ENCODE measurements around the gene AJAP1. TPM values are rescaled to one million over a fixed set of nuclear protein-coding genes. Genes with fewer than 3 reads are reported as not detected.

Gene AJAP1
- total RNA-seq, 1 donor from 2014 or later, result 0.17 TPM

DNA sequence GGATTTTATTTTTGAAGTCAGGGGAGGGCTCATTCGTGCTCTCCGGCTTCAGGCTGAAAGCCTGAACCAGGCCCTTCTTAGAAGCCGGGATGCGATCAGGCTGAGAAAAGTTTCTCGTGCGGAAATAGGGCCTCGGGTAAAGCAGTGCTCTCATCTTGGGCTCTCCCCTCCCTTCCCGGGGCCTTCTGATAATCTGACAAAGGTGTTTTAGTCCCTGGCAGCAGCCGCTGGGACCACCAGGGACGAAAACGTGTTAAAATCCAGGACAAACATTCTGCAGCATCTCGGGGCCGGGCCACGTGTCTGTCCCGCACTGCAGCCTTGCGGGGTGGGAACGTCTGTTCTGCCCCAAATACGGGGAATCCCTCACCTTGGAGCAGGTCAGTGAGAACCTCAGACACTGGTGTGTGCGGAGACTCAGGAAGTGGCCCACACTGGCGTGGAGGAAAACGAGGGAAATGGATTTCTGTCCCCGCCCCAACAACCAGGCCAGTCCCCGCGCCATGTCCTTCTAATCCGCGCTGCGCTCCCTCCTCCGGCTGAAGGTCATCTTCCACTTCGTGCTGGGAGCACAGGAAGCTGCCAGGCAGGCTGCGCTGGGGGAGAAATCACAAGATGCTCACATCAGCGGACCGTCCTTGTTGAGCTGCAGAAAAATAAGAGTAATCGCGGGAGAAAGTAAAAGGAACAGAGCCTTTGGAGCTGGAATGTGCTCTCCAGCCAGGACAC is 16.6 kb upstream of the AJAP1 start:
- H3K4me3 ChIP-seq (ENCODE audit: low read depth, low read length), result no peak overlapping the region
- TF ChIP-seq, protein P1, sequence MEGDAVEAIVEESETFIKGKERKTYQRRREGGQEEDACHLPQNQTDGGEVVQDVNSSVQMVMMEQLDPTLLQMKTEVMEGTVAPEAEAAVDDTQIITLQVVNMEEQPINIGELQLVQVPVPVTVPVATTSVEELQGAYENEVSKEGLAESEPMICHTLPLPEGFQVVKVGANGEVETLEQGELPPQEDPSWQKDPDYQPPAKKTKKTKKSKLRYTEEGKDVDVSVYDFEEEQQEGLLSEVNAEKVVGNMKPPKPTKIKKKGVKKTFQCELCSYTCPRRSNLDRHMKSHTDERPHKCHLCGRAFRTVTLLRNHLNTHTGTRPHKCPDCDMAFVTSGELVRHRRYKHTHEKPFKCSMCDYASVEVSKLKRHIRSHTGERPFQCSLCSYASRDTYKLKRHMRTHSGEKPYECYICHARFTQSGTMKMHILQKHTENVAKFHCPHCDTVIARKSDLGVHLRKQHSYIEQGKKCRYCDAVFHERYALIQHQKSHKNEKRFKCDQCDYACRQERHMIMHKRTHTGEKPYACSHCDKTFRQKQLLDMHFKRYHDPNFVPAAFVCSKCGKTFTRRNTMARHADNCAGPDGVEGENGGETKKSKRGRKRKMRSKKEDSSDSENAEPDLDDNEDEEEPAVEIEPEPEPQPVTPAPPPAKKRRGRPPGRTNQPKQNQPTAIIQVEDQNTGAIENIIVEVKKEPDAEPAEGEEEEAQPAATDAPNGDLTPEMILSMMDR (conservative IDR thresholded peaks at IDR 0.05; ENCODE audit: low read depth, low read length), result no peak
- no peak for DNase-seq (ENCODE audit: low read depth)

- TF ChIP-seq, protein P1 (conservative IDR thresholded peaks at IDR 0.05; ENCODE audit: low read depth, low read length), result no peak
- no peak for DNase-seq (ENCODE audit: low read depth)
- H3K4me3 ChIP-seq (ENCODE audit: low read depth, low read length), result no peak overlapping the region
These were observed 16.1 kb upstream of the AJAP1 start for GRCh38 chr1:4638345-4638729.

DNA sequence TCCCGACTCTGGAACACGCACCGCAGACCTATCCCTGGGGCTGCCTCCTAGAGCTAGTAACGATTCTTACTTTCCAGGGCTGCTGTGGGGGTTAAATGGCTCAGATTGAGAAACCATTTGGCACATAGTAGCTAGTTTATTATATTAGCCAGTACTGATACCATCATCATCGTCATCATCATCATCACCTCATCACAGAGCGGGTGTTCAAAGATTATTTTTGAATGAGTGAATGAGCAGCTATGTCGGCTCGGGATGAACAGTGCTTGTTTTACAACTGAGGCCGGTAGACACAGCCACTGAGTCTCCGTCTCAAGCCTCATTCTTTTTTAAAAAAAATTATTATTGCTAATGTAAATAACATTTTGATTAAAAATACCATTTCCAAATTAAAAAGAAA is 13.5 kb upstream of the AJAP1 start:
- TF ChIP-seq, protein P1 (conservative IDR thresholded peaks at IDR 0.05; ENCODE audit: low read depth, low read length), result no peak
- DNase-seq (ENCODE audit: low read depth), result no peak
- no peak overlapping the region for H3K4me3 ChIP-seq (ENCODE audit: low read depth, low read length)

- no peak overlapping the region for H3K4me3 ChIP-seq (ENCODE audit: low read depth, low read length)
- TF ChIP-seq, protein P1 (conservative IDR thresholded peaks at IDR 0.05; ENCODE audit: low read depth, low read length), result no peak
- no peak for DNase-seq (ENCODE audit: low read depth)
These were observed 7.0 kb upstream of the AJAP1 start for GRCh38 chr1:4647391-4647790.

DNA sequence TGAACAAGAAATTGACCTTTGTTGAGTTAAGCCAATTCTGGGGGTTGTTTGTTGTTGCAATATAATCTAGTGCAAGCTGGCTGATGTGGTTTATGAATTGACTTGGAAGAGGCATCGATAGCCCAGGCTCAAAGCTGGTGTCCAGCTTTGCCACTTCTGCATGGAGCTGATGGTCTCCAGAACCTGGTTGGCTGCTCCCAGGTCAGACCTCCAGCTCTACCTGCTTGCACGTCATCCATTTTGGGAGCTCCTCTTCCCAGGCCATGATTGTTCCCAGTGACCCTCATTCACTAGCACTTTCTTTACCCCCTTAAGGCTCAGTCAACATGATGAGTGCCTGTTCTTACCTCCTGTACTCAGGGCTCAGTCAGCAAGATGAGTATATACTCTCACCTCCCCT is 5.8 kb upstream of the AJAP1 start:
- H3K4me3 ChIP-seq (ENCODE audit: low read depth, low read length), result no peak overlapping the region
- TF ChIP-seq, protein P1 (conservative IDR thresholded peaks at IDR 0.05; ENCODE audit: low read depth, low read length), result no peak
- no peak for DNase-seq (ENCODE audit: low read depth)

GRCh38 chr1:4650481-4650880 is 3.9 kb upstream of the AJAP1 start:
- DNase-seq (ENCODE audit: low read depth), result peak; percentile 84
- H3K4me3 ChIP-seq (ENCODE audit: low read depth, low read length), result no peak overlapping the region
- TF ChIP-seq, protein P1 (conservative IDR thresholded peaks at IDR 0.05; ENCODE audit: low read depth, low read length), result no peak

DNA sequence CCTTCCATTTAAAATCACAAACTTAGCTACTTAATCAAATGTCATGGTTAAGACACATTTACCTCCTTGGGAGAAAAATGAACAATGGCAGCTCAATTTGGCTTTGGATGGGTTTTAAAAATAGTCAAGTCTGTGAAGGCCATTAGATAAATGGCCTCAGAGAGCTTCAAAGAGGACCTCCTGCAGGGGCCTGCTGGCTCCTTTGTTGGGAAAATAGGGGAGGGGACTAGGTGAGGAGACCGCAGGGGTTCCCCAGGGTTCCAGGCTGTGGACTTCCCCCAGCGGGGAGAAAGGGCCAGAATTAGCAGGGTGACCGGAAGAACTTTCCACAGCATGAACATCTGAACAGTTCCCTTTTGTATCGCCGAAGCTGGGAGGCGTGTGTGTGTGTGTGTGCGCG is 3.4 kb upstream of the AJAP1 start:
- no peak for DNase-seq (ENCODE audit: low read depth)
- TF ChIP-seq, protein P1 (conservative IDR thresholded peaks at IDR 0.05; ENCODE audit: low read depth, low read length), result no peak
- H3K4me3 ChIP-seq (ENCODE audit: low read depth, low read length), result no peak overlapping the region
